Measurements from ENCODE around the gene ADAR.

The ADAR gene

DNA sequence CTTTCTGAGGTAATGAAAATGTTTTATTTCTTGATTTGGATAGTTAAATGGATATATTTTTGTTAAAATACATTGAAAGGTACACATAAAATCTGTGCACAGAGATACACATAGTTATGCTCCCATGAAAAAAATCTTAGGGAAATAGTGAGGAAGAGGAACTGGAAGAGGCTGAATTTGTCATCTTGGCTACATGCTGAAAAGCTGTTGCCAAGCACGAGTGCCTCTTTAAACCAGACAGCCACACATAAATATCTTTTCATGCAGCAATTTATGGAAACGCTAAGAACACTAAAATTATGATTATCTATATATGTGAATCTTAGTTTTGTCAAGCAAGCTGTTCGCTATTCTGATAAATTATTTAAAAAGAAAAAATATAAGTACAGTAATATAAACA, 12.8 kb upstream of the ADAR start:
- no peak for DNase-seq
- in situ Hi-C loops (cut with MboI; ENCODE audit: low pct_unique_long_range_greater_than_20kb, low sequenced_read_pairs), result no loop called here

DNA sequence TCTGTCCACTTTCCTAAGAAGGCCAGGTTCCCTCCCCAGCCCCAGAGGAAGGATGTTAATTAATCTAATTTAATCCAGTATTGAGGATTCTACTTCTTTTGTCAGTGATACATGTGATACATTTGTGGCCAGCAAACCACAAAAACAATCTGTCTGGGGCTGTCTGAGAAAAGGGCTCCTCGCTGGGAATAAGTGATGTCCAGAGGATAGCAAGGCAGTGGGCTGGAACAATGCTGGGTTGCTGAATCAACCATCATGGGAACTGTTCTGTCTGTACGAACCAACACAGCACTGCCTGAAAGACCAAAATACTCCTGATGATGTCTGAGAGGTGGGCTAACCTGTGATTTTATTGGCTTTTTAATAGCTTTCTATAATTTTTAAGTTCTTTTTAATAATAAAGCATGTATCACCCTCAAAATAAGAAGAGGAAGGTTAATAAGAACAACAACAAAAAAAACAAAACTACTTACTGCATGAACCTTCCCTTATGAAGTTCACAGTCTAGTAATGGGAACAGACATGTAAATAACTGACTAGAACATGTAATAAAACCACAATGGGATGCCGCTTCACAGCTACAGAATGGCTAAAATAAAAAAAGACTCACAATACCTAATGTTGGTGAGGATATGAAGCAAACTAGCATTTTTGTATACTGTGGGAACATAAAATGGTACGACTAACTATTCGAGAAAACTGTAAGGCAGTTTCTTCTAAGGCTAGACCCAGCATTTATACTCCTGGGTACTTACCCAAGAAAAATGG, 11.4 kb upstream of the ADAR start:
- in situ Hi-C loops (cut with MboI; ENCODE audit: low pct_unique_long_range_greater_than_20kb, low sequenced_read_pairs), result no loop called here
- DNase-seq, result no peak

DNA sequence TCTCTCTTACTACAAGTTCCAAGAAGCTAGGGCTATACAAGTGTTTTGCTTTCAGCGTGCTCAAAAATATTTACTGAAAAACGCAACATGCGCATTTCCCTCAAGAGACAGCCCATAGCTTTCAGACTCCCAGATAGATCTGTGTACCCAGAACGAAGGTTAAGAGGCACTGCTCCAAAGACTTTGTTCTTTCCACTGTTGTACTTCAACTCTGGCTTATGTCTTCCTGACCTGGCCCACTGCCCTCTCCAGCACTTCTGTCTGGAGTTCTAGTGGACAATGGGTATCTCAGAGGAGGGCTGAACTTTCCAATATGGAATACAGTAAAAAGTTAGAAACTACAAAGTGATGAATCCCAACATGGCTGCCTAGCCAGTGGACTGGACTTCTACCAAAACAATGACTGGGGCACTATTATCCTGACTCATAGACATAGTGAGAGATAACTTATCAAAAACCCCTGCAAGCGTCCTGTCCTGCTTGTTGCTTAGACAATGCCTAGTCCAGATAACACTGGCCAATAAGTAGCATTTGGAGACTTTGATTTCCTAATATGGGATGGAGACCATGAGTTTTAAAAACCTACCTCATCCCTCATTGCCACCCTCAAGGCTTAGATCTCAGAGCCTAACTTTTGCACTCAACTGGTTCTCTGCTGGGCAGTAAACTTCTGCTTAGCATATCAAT, 8.8 kb upstream of the ADAR start:
- DNase-seq, result no peak
- in situ Hi-C loops (cut with MboI; ENCODE audit: low pct_unique_long_range_greater_than_20kb, low sequenced_read_pairs), result no loop called here

DNA sequence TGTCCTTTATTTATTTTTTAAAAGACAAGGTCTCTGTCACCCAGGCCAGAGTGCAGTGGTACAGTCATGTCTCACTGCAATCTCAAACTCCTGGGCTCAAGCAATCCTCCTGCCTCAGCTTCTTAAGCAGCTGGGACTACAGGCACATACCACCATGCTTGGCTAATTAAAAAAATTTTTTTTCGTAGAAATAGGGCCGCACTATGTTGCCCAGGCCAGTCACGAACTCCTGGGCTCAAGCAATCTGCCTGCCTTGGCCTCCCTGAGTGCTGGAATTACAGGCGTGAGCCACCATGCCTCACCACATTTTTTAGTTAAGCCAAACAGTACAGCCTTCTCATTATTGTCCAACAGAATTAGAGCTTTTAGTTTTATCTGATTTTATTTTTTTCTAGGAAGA, 7.4 kb upstream of the ADAR start:
- in situ Hi-C loops (cut with MboI; ENCODE audit: low pct_unique_long_range_greater_than_20kb, low sequenced_read_pairs), result no loop called here
- DNase-seq, result no peak

DNA sequence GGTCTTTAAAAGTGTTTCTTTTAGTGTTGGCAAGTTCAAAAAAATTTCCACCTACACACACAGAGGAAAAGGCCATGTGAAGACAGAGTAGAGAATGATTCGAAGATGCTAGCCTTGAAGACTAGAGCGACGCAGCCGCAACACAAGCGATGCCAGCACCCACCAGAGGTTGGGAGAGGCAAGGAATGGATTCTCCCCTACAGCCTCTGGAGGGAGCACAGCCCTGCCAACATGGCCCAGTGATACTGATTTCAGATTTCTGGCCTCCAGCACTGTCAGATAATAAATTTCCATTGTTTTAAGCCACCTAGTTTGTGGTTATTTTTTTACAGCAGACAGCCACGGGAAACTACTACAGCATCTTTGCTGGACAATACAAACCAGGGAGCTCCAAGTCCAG, 6.9 kb upstream of the ADAR start:
- in situ Hi-C loops (cut with MboI; ENCODE audit: low pct_unique_long_range_greater_than_20kb, low sequenced_read_pairs), result no loop called here
- DNase-seq, result no peak

DNA sequence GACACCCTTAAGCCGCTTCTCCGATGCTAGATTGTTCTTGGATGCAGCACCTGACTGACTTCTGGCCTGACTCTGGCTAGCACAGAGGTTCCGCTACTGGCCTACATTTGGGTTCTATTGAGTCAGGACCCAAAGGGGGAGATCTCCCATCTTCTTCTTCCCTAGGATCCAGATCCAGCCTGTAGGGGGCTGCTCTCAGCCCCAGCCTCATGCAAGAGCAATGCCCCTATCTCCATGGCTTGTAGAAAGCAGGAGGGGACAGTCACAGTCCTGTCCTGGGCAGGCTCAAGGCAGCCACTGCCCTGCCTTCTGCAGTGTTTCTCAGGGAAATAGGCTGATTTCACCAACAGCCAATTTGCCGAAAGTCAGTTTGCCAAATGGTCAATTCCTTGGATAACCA, 6.3 kb upstream of the ADAR start:
- in situ Hi-C loops (cut with MboI; ENCODE audit: low pct_unique_long_range_greater_than_20kb, low sequenced_read_pairs), result no loop called here
- no peak for DNase-seq

DNA sequence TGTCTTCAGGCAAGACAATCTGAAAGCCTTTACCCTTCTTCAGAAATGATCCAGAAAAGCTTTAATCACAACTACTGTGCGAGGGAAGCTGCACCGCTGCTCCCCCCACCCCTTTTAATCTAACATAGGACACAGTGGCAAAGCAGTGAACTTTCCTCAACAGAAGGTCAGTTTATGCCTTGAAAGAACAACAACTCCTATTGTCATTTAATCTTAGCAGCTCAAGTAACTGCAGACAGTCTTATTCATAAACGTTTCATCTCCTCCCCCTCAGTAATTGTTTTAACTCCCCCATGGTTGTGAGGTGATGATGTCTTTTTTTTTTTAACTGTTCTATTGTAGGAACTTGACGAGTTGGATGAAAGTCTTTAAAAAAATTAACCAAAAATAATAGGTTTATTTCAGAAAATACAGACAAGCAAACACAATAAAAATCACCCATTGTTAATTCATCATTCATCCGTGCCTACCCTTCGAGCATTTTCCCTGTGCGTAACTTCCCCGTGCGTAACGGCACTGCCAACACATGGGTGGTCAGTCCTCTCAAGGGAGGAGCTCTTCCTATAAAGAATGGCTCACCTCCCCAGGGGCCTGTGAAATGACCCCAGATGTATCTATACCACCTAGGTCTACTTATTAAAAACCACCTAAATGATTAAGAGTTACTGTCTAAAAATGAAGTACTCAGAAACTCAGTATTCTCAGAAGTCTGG, 3.3 kb upstream of the ADAR start:
- in situ Hi-C loops (cut with MboI; ENCODE audit: low pct_unique_long_range_greater_than_20kb, low sequenced_read_pairs), result no loop called here
- DNase-seq, result no peak

DNA sequence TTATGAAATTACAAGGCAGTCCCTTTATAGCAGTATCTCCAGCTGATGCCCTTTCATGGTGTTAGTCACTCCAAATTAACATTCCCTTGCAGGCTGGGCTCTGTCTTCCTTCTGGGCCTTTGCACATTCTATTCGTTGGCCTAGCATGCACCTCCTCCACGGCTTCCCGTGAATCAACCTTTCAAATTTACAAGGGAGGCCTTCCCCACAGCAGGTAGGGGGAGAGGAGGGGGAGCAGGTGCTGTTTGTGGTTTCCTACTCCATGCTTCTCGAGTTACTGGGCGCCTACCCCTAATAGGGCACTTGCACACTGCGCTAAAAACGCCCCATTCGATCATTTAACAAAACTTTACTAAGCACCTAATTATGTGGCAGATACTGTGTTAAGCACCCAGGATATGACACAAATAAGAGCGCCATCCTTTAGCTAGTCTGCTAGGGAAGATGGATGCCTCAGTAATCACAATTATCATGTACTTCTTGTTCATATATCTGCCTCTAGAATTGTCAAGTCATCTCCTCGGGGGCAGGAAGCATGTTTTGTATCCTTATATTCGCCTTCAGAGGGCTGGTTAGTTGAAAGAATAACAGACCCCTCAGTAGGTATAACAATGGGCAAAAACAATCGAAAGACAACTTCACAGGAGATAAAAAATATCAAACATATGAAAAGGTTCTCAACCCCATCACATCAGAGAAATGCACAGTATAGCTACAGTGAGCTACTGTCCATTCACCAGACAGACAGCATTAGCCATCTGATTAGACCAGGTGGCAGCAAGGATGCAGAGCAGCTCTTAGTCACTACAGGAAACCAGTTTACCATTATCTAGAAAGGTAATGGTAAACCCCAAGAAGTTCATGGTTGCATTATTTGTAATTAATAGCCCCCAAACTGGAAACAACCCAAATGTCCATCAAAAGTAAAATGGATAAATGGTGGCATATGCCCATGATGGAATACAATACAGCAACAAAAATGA, 1.7 kb upstream of the ADAR start:
- in situ Hi-C loops (cut with MboI; ENCODE audit: low pct_unique_long_range_greater_than_20kb, low sequenced_read_pairs), result no loop called here
- no peak for DNase-seq

DNA sequence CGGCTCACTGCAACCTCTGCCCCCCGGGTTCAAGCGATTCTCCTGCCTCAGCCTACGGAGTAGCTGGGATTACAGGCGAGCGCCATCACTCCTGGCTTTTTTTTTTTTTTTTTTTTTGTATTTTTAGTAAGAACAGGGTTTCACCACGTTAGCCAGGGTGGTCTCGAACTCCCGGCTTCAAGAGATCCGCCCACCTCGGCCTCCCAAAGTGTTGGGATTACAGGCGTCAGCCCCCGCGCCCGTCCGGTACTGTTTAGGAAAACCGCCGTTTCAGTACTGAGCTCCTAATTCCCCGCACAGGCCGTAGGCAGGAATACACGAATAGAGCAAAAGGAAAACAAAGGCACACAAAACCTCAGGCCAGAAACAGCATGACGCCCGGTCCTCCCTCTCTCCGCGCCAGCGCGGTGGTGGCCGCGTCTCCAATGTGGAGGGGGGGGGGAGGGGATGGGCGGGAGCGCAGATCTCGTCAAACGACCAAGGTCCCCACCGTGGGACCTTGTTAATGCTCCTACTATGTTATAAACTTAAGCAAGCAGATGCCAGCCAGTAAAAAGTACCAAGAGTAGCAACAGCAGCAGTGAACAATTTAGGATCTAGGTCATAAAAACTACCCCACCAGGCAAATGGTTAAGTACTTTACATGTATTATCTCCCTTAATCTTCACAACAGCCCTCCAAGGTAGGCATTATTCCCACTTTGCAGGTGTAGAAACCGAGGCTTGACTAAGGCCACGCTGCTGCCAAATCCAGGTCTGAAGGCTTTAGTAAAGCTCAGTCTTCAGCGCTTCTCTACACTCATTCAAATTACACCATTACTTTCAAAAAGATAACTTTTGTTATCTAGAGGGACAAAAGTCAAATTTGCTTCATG, 648 bp upstream of the ADAR start:
- in situ Hi-C loops (cut with MboI; ENCODE audit: low pct_unique_long_range_greater_than_20kb, low sequenced_read_pairs), result no loop called here
- no peak for DNase-seq

DNA sequence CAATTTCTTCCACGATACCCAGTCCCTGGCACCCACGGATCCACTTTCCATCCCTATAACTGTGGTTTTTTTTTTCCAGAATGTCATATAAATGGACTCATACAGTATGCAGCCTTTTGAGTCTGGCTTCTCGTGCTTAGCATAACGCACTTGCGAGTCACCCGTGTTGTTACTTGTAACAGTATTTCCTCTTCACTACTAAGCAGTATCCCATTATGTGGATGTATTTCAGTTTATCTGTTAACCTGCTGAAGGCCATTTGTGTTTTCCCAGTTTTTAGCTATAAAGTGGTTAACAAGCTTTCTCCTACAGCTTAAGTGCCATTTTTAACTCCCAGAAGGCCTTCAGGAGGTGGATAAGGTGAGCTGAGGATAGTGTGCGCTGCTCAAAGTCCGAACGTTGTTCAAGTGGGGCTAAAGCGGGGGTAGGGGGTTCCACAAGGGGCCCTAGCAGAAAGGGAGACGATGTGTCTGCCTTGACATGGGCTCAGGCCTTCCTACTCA, 829 bp downstream of the ADAR start:
- in situ Hi-C loops (cut with MboI; ENCODE audit: low pct_unique_long_range_greater_than_20kb, low sequenced_read_pairs), result no loop called here
- DNase-seq, result peak; percentile 34

DNA sequence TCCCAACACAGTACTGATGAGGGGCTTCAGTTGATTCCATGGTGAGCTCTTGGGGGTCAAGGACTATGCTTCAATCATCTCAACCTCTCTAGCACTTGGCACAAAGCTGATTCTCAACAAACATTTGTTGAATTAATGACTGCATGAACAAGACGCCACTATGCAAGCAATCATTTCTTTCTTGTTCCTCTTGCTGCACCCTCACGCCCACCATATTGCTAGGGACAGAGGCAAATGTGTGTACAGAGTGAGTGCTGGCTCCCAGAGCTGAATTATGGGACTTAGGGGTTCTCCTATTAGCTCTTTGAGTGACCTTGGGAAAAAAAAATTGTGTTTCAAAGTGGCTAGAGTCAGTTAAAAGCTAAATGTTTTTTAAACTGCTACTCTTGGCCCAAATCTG, 2.5 kb downstream of the ADAR start:
- no peak for DNase-seq
- in situ Hi-C loops (cut with MboI; ENCODE audit: low pct_unique_long_range_greater_than_20kb, low sequenced_read_pairs), result no loop called here

DNA sequence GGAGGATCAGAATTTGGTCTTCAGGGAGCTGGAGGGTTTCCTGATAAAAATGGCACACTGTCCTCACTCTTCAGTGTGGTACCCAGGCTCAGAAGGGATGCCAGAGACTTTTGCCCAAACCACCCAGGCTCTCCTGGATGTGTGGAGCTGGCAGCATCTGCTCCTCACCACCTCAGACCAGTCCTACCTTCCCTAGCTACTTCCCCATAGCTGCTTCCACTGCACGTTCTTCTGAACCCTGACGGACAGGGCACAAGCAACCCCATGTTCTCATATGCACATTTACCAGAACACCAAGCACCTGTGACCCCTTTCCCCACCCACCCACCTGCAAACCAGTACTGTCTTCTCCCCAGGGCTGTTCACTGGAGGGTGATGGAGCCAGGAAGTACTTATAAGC, 4.7 kb downstream of the ADAR start:
- in situ Hi-C loops (cut with MboI; ENCODE audit: low pct_unique_long_range_greater_than_20kb, low sequenced_read_pairs), result no loop called here
- no peak for DNase-seq

DNA sequence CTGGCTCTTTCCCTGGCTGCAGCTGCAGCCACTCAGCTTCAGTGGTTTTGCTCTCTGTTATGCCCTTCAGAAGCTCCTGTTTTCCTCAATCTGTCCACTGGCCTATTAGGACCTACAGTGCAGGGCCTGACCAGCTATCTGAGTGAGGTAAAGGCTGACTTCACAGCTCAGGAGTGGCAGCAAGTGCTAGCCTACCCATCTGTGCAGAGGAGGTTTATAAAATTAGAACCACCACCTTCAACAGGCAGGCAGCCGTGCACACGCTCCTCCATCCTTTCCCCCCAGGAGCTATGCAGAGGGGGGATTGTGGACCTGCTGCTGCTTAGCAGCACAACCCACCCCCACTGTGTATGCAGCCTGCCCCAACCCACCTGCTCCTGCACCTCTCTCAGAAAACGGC, 8.3 kb downstream of the ADAR start:
- in situ Hi-C loops (cut with MboI; ENCODE audit: low pct_unique_long_range_greater_than_20kb, low sequenced_read_pairs), result no loop called here
- no peak for DNase-seq

DNA sequence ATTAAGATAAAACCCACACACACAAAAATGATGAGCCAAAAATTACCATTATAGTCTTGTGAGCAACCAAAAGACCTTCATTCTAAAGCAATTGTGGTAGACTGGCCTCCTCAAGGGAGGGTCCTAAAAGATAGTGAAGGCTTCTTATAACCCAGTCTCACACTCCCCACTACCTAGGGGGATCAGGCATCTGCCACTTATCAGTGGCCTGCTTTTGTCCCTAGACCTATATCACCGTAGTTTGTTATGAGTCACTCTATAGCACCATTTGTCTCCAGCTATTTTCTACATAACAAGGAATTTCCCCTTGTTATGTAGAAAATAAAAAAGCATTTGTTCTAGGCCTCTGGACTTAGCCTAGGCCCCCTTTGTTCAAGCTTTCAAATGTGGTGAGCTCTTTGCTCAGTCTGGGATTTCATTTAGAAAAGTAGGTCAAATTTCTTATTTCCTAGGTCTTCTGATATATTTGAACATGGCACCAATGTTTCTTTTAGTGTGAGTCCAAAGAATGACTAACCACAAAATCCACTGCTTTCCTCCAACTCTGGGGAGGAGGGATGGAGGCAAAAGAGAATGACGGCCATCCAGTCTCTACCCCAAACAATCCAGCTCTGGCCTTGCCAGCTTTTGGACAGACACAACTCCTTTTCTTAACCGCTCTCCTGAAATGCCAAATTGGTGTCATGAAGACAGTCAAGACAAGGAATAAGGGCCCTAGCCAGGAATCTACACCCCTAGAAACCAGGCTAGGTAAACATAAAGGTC, 8.9 kb downstream of the ADAR start:
- in situ Hi-C loops (cut with MboI; ENCODE audit: low pct_unique_long_range_greater_than_20kb, low sequenced_read_pairs), result no loop called here
- DNase-seq, result no peak

DNA sequence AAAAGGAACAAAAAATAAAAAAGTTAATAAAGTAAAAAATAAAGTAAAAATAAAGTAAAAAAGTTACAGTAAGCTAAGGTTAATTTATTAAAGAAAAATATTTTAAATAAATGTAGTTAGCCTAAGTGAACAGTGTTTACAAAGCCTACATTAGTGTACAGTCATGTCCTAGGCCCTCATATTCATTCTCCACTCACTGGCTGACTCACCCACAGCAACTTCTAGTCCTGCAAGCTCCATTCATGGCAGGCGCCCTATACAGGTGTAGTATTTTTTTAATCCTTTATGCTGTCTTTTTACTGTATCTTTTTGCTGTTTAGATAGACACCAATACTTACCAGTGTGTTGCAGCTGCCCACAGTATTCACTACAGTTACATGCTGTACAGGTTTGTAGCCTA, 12.4 kb downstream of the ADAR start:
- no peak for DNase-seq
- in situ Hi-C loops (cut with MboI; ENCODE audit: low pct_unique_long_range_greater_than_20kb, low sequenced_read_pairs), result no loop called here

DNA sequence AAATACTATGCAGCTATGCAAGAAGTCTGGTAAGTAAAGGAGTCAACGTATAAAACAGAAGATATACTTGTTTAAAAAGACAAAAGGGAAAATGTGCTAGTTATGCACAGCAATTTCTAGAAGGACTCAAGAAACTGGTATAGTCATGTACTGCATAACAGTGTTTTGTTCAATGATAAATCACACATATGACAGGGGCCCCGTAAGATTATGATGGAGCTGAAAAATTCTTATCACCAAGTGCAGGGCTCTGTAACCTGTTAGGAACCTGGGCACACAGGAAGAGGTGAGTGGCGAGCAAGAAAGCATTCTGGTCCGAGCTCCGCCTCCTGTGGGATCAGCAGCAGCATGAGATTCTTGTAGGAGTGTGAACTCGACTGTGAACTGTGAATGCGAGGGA, 13.2 kb downstream of the ADAR start:
- in situ Hi-C loops (cut with MboI; ENCODE audit: low pct_unique_long_range_greater_than_20kb, low sequenced_read_pairs), result no loop called here
- DNase-seq, result no peak

DNA sequence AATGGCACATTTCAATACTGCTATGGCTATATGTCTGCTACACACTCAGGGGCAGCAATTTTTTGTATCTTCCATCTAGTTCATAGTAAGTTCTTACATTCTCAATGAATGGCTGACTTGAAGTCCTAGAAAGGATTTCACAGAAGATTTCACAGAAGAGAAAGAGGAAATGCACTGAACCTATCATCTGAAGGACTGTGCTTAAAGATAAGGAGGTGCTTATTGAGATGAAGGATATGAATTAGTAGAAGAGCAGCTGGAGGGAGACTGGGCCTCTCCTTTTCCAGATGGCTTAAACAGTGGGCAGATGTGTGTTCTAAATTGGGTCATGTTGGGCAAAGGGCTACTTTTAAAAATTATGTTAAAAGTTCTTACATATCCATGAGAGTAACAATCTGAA, 14.6 kb downstream of the ADAR start:
- no peak for DNase-seq
- in situ Hi-C loops (cut with MboI; ENCODE audit: low pct_unique_long_range_greater_than_20kb, low sequenced_read_pairs), result no loop called here

DNA sequence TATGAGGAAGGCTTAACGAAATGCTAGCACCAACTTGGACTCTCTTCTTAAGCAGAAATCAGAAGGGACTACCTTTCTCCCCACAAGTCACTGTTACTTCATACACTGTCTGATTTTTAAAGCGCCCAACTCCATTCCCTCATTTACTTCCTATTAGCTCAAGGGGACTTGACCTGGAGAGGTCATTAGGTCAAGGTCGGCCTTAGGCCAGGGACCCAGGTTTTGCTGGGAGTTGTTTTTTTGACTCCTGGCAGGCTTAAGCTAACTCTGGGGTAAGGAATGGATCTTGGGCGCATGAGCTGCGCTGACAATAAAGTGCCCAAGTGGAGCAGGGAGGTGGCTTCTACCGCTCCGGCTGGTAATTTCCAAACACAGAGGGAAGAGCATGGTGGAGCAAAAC, 16.8 kb downstream of the ADAR start:
- DNase-seq, result no peak

More for the DNA sequence above, 16.8 kb downstream of the ADAR start:
- in situ Hi-C loops (cut with MboI; ENCODE audit: low pct_unique_long_range_greater_than_20kb, low sequenced_read_pairs), result no loop called here
